HG03097 (cell line): ENCODE data around the gene IQCK.
"Not testable (repeated sequence)": the region's sequence is repeated elsewhere in the genome, so short reads cannot be mapped to it uniquely, and the experiment has no call there.

Experiments used
- ATAC-seq: cut with Tn5 transposase; IDR thresholded peaks from one replicate; pipeline ENCODE4 v1.9.1; 2021; ENCODE audit not compliant: unreplicated experiment, low FRiP score

IQCK gene

GRCh38 chr16:19785081-19785480 lies 67.0 kb downstream of the IQCK start:
- ATAC-seq = no peak

DNA sequence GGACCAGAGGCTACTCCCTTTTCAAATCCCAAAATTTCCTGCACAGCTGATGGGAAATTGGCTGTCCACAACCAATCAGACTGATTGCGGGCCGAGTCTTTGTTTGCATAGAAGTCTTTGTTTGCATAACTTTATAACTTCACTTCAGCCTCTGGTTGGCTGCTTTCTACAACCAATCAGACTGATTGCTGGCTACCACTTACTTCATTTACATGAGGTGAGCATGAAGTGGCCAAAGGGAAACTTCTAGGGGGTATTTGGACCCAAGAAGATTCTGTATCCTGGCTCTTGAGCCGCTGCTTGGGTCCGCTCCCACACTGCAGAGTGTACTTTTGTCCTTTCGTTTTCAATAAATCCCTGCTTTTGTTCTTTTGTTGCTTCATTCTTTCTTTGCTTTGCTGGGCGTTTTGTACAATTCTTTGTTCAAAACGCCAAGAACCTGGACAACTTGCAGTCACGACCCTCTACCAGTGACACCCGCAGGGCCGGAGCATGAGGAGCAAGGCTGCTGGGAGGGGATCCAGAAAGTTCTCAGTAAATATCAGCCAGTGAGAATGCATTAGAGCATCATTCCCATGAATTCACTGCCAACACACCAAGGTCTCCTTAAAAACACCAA lies 67.5 kb downstream of the IQCK start:
- no peak for ATAC-seq

DNA sequence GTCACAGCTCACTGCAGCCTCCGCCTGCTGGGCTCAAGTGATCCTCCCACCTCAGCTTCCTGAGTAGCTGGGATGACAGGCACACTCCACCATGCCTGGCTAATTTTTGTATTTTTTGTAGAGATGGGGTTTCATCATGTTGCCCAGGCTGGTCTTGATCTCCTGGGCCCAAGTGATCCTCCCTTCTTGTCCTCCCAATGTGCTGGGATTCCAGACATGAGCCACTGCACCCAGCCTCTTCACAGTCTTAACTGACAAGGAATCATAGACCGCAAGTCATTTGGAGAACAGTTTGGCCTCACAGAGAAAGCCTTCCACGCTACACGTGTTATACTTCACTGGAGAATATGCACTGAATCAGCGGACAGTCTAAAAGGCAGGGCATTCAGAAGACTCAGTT lies 83.3 kb downstream of the IQCK start:
- ATAC-seq = not testable (repeated sequence)

DNA sequence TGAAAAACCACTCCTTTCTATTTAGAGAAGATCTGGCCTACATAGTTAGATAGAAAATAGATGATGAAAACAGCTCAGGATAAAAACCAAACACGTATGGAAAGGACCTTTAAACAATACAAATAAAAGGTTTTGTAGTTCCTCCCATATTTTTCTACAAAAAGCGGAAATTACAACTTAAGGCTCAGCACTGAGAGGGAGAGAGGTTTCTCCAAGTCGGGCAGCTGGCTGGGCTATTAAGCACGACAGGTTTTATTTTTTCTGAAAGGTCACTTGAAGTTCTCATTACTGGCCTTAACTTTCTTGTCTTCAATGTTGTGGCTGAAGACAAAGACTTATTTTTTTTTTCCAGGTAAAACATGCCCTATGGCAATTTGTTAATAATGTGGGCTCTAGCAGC lies 83.8 kb downstream of the IQCK start:
- not testable (repeated sequence) for ATAC-seq

DNA sequence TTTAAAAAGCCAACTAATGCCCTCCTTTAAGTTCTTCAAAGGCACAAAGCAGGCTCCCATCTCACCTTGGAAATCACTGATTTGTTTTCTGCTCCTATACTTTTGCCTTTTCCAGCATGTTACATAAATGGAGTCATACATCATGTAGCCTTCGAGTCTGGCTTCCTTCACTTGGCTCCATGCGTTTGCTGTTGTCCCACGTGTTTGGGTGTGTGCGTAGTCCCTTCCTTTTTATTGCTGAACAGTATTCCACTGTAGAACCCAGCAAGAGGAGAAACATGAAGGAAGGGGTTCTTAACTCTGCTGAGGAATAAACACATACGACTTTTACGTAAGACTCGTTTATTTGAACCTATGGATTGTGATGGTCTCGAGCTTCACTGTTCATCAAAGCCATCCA lies 84.5 kb downstream of the IQCK start:
- no peak for ATAC-seq

DNA sequence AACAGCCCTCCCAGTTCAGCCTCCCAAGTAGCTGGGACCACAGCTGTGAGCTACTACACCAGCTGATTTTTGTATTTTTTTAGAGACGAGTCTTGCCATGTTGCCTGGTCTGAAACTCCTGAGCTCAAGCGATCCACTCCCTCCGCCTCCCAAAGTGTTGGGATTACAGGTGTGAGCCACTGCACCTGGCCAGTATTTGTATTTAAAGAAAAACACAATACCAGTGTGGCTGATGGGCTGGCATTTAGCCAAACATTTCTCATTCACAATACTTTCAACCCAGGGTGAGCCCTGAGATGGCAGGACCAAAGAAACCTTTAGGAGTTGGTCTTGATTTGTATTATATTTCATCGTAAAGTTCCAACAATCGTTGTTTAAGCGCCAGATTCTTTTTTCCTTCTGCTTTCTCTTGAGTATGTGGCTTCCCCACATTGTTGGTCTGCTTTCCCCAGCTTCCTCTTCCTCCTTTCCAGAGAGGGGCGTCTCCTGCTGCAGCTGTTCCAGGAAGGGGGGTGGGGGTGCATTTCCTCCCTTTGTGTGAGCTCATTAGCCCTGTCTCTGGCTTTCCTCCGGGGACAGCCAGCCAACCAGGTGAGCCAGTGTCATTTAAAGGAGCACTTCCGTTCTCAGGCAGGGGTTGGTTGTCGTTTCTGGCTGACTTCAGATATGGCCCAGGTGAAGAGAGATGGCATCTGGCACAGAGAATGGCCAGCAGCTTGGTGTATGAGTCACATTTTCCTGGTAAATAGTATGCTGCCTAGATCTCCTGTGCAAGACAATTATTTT lies 86.7 kb downstream of the IQCK start:
- ATAC-seq = no peak

DNA sequence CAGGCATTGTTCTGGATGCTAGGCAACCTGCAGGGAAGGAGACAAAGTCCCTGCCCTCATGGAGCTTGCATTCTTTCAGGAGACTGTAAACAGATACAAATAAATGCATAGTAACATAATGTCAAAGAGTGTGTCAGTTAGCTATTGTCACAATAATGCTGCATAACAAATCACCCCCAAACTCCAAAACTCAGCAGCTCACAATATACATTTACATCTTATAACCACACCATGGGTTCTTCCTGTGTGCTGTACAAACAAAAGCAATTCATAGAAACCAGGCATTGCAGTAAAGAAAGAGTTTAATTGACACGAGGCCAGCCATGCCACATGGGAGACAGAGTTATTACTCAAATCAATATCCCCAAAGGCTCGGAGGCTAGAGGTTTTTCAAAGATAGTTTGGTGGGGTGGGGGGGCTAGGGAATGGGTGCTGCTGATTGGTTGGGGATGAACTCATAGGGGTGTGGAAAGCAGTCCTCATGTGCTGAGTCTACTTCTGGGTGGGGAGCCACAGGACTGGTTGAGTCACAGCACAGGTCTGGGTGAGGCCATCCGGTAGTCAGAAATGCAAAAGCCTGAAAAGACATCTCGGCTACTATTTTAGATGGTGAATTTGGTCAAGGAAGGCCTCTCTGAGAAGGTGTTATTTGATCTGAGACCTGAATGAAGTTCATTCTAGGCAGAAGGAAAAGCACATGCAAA lies 87.5 kb downstream of the IQCK start:
- ATAC-seq = no peak

DNA sequence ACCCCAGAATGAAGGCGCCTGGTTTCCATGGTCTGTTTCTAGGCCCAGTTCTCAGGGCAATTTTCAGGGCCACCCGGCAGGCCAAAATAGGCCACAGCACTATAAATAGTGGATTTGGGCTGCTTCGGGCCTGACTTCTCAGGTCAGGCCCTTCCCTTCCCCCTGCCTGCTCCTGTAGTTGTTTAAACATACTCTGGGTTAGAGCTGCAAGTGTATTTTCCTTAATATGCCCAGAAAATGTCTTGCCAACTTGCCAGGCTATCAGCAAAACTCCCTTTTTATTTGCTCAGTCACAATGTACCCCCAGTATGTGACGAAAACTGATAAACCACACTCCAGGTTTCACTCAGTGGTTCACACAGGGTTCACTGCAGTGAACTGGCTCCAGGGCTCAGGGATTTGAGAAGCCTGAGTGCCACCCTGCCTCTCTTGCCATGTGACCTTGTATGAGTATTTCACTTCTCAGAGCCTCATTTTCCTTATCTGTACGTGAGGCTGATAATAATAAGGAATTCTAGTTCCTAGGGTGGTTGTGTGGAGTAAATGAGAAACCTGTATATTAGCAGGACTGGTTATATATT lies 90.1 kb downstream of the IQCK start:
- ATAC-seq = no peak

- no peak for ATAC-seq
Observed at GRCh38 chr16:19809121-19809635, 91.1 kb downstream of the IQCK start.

- no peak for ATAC-seq
Observed at GRCh38 chr16:19809693-19810092, 91.6 kb downstream of the IQCK start.

GRCh38 chr16:19810817-19811731 lies 93.0 kb downstream of the IQCK start:
- no peak for ATAC-seq

DNA sequence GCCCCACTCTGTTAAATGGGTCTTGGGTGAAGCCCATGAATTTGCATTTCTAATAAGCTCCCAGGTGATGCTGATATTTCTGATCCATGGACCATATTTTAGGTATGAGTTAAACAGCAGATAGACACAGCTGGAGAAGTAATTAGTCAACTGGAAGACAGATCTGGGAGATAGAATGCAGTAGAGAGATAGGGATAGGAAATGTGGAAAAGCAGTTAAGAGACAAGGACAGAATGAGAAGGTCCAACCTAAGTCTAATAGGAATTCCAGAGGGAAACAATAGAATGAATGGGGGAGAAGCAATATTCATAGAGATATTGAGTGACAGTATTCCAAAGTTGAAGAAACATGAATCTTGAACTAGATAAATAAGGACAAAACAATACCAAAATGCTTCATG lies 94.9 kb downstream of the IQCK start:
- ATAC-seq = no peak

GRCh38 chr16:19815418-19815817 lies 97.3 kb downstream of the IQCK start:
- ATAC-seq = no peak

DNA sequence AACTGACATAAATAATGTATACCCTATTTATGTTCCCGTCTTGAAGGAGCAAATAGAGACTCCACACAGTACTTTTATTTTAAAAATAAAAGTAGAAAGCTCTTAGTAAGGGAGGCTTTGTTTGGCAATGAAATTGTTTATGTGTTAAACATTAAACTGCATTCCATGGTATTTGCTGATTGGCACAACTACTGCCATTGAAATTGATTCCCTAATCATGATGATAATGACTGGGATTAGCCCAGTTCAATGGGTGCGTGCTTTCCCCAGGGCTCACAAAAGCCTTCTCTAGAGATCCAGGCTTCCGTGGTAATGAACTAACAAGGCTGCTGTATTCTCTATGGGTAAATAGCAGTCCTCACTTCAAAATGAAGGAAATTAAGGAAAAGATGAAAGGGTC lies 99.1 kb downstream of the IQCK start:
- no peak for ATAC-seq

- no peak for ATAC-seq
Observed at GRCh38 chr16:19817875-19818274, 99.8 kb downstream of the IQCK start.

DNA sequence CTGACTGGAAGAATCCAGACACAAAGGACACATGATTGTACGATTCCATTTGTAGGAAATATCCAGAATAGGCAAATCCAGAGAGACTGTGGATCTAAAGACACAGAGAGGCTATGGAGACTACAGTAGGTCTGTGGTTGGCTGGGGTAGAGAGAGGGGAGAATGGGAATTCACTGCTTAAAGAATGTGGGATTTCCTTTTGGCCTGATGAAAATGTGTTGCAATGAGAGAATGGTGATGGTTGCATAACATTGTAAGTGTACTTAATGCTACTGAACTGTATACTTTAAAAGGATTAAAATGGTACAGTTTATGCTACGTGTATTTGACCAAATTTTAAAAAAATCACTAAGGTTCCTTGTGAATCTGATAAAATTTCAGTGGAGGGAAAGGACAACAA lies 104.5 kb downstream of the IQCK start:
- no peak for ATAC-seq

GRCh38 chr16:19823322-19823721 lies 105.3 kb downstream of the IQCK start:
- ATAC-seq = no peak

DNA sequence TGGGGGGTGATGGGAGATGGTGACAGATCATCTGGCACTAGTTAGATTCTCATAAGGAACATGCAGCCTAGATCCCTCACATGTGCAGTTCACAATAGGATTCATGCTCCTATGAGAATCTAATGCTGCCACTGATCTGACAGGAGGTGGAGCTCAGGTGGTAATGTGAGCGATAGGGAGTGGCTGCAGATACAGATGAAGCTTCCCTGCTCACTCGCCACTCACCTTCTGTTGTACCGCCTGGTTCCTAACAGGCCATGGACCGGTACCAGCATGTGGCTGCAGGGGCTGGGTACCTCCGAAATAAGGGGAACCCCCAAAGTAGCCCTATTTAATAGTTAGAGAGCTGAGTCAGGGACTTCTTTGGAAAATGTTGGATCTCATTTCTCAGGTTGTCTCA lies 106.1 kb downstream of the IQCK start:
- no peak for ATAC-seq

DNA sequence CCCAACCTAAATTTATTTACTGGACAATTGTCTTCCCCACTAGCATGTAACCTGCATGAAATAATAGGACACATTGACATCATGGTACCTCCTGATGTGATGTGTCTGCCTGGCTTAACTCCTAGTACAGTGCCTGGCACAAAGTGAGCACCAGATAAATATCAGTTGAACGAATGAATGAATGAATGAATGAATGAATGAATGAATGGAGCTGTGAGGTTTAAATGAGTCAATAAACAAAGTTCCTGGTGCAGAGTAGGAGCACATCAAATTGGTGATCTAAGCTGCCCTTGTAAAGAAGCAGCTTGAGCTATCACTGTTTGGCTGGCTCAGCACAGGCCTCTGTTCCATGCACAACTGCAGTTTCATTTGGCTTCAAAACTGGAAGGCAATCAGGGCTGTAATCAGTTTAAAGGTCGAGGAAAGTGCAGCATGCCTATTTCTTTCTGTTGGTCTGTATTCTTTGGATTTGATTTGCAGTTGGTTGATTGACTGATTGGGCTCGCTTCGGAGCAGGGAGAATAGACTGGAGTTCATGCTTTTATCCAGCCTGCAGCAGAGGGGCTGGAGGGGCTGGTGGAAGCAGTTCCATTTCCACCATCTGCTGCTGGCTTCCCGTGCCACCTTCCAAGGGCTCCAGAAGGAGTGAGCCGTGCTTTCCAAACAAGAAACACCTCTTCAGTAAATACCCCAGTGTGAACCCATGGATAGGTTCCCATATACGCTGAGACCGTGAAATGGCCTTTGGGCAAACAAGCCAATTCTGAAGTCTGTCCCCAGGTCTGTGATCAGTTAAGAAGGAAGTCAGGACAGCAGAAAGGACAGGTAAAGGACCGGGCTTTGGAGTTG lies 112.0 kb downstream of the IQCK start:
- no peak for ATAC-seq
